NCI-H748 (cell line): Measurements from ENCODE around the gene IDE.
A peak's percentile ranks its signal among the peaks of the same experiment; 100 is the strongest.
"Not testable (repeated sequence)": the region's sequence is repeated elsewhere in the genome, so short reads cannot be mapped to it uniquely, and the experiment has no call there.

Experiments used
- DNase-seq: peaks from one replicate; lab custom pipeline; 2025; ENCODE audit not compliant: unreplicated experiment; lab: John Stamatoyannopoulos, UW

The IDE gene

GRCh38 chr10:92492748-92493240 is 81.1 kb downstream of the IDE start:
- no peak for DNase-seq

DNA sequence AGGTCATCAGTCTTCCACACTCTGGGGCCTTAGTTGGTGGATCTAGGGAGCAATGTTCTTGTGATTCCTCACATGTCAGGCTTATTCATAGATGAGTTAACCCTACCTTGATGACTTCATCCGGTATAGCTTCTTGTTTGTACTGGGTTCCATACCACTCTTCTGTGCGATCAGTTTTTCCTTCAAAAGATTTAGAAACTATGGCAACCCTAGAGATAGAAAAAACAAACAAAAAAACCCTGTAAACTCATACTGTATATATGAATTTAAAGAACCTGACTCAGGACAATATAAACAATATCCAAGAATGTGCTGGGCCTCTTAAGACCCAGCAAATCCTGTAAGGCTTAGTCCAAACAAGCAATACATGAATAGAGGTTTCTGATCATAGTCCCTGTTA is 83.5 kb downstream of the IDE start:
- DNase-seq: no peak

- no peak for DNase-seq
These were observed 87.3 kb downstream of the IDE start for GRCh38 chr10:92486637-92487036.

DNA sequence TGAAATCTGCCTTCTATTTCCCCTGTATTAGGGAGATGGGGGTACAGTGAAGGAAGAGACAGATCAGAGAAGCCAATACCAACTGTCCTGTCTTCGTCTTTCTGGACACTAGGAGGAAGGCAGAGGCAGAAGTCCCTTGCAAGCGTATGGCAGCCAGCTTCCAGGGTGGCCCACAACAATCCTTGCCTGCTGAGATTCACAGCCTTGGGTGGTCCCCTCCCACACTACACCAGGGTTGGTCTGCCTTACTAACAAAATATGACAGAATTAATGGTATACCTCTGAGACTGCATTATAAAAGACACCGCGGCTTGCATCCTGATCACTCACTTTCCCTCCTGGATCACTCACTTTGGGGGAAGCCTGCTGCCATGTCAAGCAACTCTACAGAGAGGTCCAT is 90.4 kb downstream of the IDE start:
- no peak for DNase-seq

DNA sequence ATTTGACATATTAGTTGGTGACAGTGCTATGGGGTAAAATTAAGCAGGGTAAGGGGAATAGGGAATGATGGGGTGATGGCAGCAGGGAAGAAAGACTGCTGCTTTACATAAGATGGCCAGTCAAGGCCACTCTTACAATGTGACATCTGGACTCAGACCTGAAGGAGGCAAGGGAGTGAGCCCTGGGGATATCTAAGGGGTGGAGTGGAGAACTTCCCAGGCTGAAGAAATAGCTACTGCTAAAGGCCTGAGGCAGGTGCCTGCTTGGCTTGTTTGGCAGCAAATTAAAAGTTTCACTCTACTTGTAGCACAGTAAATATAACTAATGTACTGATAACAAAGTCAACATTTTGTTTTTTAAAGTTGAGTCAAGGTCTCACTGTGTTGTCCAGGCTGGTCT is 93.5 kb downstream of the IDE start:
- no peak for DNase-seq

- no peak for DNase-seq
These were observed 94.3 kb downstream of the IDE start for GRCh38 chr10:92479547-92479946.

GRCh38 chr10:92478536-92478935 is 95.4 kb downstream of the IDE start:
- DNase-seq: no peak

- DNase-seq: no peak
These were observed 98.5 kb downstream of the IDE start for GRCh38 chr10:92475357-92475868.

- DNase-seq: no peak
These were observed 103.9 kb downstream of the IDE start for GRCh38 chr10:92470026-92470425.

GRCh38 chr10:92464364-92464763 is 109.5 kb downstream of the IDE start:
- DNase-seq: no peak

DNA sequence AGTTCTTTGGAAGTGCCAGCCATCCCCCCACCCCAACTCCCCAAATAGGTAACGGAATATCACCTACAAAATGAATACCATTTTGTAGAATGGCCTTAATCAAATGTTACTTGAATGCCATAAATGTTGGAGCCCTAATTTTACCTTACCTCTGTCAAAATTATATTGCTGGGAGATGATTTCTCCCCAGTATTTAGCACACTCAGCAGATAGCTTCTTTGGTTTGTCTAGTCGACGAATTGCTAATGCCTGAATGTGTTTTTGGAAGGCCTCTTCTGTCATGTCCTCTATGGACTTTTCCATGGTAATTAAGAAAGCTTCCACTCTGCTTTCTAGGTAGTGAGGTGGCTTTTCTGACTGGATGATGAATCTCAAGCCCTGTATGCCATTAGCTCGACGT is 110.3 kb downstream of the IDE start:
- DNase-seq: no peak

DNA sequence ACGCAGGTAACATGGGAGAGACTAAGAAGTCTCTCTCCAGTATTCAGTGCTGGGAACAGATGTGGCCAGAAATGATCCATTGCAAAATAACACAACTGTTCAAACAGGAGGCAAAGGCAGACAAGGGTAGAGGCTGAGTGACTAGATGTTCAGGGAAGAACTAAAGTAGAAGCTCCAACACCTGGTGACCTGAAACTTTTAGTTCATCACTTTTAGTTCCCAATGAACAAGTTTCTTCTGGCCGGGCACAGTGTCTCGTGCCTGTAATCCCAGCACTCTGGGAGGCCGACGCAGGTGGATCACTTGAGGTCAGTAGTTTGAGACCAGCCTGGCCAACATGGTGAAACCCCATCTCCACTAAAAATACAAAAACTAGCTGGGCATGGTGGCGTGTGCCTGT is 118.9 kb downstream of the IDE start:
- not testable (repeated sequence) for DNase-seq

DNA sequence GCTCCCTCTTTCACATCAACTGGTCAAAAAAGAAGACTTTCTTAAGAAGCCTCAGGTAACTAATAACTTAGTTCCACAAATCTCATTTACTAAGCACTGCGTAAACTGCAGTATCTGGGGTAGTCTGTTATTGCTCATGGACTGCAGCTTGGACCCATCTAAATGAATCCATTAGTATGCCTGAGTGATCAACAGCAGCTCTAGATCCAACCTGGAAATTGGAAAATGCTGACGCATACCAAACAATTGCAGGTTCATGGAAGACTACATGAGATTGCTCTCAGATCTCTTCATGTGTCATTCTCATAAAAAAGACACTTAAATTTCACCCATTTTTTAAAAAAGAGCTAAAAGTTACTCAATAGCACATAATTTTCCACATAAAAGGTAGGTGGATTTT is 121.6 kb downstream of the IDE start:
- DNase-seq: no peak

DNA sequence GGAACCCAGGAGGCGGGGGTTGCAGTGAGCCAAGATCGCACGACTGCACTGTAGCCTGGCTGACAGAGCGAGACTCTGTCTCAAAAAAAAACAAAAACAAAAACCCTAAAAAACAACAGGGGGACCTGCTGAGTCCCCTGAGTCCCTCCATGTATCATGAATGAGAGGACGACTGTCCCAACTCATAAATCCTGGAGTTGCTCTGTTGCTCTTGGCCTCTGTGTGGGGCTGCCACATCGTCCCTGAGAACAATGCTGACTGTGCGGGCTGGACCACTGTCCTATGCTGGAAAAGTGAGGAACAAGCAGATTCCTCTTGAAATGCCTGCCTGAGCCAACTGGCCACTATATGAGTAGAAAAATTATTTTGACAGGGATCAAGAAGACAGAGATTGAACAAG is 122.5 kb downstream of the IDE start:
- no peak for DNase-seq

GRCh38 chr10:92450896-92451295 is 123.0 kb downstream of the IDE start:
- no peak for DNase-seq

DNA sequence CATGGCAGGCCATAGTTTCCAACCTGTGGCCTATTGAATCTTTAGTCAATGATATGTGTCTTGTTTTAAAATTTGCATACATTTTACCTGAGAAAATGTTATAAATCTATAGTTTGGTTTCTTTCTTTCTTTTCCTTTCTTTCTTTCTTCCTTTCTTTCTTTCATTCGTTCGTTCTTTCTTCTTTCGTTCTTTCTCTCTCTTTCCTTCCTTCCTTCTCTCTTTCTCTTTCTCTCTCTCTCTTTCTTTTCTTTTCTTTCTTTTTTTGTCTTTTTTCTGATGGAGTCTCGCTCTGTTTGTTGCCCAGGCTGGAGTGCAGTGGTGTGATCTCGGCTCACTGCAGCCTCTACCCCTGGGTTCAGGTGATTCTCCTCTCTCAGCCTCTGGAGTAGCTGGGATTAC is 133.3 kb downstream of the IDE start:
- no peak for DNase-seq

GRCh38 chr10:92438220-92438619 is 135.7 kb downstream of the IDE start:
- no peak for DNase-seq

GRCh38 chr10:92436611-92437010 is 137.3 kb downstream of the IDE start:
- DNase-seq: no peak

DNA sequence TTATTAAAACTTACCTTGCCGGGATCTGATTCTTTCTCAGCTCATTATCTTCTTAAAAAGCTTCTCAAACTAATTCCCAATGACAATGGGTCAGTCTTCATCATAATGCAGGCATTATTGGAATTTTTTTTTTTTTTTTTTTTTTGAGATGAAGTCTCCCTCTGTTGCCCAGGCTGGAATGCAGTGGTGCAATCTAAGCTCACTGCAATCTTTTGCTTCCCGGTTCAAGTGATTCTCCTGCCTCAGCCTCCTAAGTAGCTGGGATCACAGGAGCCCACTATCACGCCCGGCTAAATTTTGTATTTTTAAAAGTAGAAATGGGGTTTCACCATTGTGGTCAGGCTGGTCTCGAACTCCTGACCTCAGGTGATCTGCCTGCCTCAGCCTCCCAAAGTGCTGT is 137.8 kb downstream of the IDE start:
- DNase-seq: not testable (repeated sequence)

DNA sequence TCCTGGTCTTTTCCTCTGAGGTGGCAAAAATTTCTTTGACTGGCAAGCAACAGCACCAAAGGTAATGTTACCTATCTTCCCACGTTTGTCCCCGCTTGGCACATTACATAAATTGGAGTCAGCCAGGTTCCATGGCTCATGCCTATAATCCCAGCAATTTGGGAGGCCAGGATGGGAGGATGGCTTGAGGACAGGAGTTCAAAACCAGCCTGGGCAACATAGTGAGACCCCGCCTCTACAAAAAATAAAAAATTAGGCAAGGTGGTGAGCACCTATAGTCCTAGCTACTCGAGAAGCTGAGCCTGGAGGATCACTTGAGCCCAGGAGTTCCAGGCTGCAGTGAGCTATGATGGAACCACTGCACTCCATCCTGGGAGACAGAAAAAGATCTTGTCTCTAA is 139.5 kb downstream of the IDE start:
- no peak for DNase-seq

DNA sequence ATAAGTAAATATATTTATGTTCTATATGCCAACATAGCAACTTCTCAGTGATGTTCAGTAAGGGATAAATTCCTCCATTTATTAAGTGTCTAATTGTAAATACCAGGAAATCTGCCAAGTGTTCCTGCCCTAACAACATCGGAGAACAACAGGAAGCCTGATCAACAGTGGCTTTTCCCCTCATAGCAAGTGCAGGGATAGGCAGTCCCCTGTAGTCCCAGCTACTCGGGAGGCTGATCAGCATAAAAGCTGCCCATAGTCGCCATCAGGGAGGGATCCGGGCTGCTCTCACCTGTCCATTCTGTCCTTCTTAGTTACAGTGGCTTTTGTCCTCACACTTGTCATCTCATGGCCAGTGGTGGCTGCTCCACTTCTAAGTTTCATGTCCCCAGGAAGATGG is 141.3 kb downstream of the IDE start:
- peak; percentile 2 for DNase-seq

DNA sequence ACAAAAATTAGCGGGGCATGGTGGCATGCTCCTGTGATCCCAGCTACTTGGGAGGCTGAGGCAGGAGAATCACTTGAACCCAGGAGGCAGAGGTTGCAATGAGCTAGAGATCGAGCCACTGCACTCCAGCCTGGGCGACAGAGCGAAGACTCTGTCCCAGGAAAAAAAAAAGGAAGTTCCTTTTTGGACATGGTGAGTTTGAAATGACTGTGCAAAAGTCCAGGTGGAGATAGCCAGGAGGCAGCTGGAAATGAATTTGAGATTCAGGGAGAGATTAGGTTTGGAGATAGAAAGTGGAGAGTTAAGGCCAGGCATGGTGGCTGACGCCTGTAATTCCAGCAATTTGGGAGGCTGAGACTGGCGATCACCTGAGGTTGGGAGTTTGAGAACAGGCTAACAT is 143.8 kb downstream of the IDE start:
- DNase-seq: no peak

GRCh38 chr10:92421550-92421949 is 152.3 kb downstream of the IDE start:
- DNase-seq: no peak
